Amniotic stem cell (primary cell): ENCODE measurements around the gene MED25.

Experiments used
- DNase-seq: peaks from one replicate; lab custom pipeline; 2025; lab: John Stamatoyannopoulos, UW

The MED25 gene

DNA sequence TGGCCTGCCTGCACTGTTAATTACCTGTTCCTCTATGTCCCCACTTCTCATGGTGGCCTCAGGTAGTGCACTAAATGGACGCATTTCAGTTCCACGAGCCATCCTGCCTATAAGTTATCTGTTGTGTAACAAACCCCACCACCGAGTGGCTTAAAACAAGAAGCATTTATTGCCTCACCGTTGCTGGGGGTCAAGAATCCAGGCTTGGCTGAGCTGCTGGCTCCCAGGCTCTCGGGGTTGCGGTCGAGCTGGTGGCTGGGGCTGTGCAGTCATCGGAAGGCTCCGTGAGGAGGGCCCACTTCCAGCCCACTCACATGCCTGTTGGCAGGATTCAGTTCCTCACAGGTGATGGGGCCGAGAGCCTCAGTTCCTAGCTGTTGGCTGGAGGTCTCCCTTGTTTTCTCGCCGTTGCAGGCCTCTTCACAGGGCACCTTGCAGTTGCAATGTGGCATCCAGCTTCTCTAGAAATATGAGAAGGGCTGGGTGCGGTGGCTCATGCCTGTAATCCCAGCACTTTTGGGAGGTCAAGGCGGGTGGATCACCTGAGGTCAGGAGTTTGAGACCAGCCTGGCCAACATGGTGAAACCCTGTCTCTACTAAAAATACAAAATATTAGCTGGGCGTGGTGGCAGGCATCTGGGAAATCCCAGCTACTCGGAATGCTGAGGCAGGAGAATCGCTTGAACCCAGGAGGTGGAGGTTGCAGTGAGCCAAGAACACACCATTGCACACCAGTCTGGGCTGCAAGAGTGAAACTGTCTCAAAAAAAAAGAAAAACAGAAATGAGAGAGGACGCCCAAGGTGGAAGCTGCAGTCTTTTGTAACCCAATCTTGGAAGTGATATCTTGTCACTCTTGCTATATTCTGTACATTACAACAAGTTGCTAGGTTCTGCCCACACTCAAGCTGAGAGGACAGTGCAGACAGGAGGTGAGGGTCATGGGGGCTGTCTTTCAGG, 26.3 kb downstream of the MED25 start:
- no peak for DNase-seq

DNA sequence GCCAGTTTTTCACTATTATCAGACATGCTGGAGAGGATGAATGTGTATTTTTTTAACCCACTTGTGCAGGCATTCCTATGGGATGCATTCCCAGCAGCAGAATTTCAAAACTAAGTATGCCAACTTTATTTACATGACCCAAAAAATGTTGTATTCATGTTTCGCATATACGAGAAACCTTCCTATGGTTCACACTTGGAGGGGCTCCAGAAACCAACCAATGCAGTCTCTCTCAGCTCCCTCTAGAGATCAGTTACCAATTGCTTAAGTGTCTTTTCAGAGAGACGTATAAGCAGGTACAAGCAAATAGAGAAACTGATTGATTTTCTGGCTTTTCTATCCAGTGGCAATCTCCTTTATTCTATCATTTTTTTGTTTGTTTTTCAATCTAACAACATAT, 27.3 kb downstream of the MED25 start:
- no peak for DNase-seq

GRCh38 chr19:49846408-49846807, 28.3 kb downstream of the MED25 start:
- no peak for DNase-seq

DNA sequence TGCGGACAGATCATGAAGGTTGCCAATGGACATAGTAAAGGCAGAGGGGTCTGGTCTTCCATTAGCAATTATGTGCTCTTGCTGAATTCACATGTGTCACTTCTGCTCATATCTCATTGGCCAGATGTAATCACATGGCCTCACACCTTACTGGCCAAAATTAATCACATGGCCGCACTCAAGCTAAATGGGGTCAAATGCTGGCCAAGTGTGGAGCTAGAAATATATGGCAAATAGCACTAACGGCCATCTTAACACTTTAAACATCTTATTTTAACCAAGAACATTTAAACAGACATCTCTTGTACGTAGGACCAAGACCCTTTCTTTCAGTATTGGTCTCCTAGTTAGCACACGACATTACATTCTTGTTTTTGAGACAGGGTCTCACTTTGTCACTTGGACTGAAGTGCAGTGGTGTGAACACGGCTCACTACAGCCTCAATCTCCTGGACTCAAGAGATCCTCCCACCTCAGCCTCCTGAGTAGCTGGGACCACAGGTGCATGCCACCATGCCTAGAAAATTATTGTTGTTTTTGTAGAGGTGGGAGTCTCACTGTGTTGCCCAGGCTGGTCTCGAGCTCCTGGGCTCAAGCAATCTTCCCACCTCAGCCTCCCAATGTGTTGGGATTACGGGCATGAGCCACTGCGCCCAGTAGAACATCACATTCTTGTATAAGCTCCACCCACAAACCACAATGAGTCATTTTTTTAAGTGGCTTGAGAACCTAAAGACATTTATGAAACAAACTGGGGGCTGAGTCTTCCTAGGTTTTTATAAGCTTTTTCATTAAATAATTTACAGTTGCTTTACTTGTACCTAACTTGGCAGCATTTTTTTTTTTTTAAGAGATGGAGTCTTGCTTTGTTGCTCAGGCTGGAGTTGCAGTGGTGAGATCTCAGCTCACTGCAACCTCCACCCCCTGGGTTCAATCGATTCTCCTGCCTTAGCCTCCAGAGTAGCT, 29.9 kb downstream of the MED25 start:
- peak; percentile 17 for DNase-seq

- no peak for DNase-seq
These were observed 30.8 kb downstream of the MED25 start for GRCh38 chr19:49848938-49849337.

DNA sequence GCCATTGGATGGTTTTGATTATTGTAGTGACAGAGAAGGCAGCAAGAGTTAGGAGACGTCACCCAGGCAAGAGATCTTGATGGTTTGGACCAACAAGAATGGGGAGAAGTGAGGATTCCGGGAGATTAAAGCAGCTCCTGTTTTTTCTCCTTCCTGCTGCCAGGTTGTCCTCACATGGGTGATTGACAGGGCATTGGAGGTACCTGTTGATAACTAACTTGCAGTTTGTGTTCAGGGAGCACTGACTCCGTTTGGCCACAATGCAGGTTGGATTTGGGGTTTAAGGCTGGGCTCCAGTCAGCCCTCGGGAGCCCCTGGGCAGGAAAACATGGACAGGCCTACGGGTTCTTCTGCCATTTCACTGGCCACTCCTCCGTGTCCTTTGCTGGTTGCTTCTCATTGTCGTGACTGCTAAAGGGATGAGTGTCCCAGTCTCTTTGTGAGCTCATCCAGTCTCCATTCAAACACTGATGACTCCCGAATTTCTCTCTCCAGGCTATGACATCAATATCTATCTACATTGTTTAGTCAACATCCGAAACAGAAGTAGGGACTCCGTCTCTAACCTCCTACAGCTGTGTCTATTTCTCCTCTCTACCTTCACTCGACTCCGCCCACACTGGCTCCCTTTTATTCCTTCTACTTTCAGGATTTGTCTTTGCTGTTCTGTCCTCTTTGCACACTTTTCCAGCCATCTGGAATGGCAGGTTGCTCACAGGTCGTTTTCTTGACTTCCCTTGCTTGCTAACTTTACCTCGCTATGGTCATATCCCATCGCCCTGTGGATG, 31.5 kb downstream of the MED25 start:
- no peak for DNase-seq

GRCh38 chr19:49850221-49850486, 32.1 kb downstream of the MED25 start:
- no peak for DNase-seq

DNA sequence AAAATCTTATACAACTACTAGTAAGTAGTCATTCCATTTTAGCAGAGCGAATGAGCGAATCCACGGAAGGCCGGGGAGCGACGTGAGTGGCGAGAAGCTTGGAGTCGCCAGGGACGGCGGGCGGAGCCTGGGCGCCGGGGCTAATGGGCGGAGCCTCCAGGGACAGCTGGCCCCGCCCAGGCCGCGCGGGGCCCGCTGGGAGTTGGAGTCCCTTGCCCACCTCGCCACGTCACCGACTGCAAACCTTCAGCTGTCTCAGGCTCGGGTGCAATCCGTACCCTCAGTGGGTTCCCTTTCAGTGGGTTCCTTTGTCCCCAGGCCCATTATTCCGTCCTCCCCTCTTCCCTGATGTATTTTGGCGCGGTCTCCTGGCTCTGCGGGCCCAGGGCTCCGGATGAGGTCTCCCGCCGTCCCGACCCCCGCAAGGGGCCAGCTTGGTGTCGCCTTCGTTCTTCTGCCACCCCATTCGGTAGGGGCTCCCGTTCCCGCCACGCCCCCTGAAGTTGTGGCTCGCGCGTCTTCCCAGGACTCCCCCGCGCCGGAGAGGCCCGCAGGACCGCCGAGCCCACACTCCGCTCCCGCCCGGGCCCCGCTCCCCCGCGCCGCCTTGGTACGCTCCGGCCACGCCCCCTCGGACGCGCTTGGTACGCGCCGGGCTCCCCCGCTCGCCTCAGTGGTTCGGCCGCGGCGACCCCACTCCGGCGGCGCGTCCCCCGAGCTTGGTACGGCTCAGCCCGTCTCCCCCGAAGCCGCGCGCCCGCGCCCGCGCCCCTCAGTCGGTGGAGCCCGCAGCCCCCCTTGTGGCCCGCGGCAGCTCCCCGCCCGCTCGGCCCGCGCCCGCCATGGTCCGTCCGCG, 32.6 kb downstream of the MED25 start, which contains the start of gene PTOV1:
TSS of gene PTOV1 (plus strand) at position 673 of the 856 bp plus-strand sequence.
- peak; percentile 85 for DNase-seq

DNA sequence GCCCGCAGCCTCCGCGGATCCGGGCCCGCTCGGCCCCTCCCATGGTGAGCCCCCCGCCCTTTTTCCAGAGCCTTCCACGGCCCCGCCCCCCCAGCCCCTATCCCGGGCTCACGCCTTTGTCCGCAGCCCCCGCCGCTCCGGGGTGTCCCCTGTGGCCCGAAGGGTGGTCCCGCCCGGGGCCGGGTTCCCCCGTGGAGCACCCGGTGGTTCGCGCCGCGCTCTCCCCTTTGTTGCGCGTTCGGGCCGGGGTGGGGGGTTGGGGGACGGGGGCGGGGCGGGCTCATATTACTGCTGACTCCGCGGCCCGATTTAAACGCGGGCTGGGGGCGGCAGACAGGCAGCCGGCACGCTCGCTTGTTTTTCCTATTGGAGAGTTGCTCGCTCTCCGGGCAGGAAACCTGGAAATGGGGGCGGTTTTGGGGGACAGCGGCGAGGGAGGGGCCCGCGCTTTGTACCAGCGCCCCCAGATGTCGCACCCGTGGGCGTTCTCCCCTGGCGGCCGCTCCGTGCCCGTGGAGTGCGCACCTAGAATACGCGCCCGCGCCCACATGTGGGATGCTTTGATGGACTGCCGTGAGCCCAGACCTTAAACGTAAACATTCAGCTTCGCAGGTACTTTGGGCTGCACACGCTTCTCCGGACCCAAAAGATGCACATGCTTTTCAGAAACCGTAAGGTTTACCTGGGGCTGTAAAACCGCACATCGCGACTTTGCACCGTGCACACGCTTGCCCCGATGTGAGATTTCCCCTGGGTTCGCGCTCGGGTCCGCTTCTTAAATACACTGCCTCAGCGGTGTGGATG, 33.6 kb downstream of the MED25 start:
- no peak for DNase-seq

DNA sequence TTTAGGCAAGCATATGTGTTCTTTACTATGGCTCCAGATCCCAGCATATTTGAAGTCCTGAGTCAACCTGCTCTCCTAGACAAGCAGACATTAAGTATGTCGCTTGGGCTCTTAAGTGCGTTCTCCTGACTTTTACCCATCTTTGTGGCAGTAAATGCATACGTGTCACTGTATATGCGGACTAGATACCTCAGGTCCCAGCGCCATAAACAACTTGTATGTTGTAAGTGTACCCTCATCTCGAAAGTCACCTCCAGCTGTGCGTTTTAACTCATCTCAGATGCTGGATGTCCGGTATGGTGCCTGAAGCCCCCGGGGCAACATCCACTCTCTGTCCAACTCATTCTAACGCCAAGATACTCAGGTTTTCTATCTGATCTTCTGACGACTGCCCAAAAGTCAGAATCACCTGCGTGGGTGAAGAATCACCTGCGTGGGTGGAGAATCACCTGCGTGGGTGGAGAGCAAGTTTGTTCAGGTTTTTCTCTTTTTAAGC, 34.6 kb downstream of the MED25 start:
- no peak for DNase-seq

DNA sequence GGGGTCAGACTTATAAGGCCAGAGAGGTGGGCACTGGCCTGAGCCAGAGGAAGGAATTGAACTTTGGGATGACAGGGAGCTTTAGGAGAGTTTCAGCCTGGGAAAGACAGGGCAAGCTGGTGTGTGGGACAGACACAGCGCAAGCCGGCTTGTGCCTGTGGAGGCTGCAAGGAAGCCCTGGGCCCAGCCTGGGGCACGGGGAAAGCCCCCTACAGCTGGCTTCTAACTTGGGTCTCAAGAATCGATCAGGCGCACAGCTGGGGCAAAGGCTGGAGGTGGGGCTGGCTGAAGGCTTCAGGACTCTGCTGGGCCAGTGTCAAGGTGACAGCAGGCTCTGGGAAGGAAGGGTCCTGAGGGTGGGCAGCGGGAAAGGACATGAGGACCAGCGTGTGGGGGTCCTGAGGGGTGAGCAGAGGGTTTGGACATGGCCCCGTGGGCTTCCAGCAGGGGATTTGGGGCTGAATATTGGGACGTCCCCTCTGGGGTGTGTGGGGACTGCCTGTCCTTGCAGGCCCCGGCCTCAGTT, 35.8 kb downstream of the MED25 start:
- DNase-seq, result no peak

GRCh38 chr19:49854378-49855263, 36.5 kb downstream of the MED25 start:
- no peak for DNase-seq

- no peak for DNase-seq
These were observed 37.2 kb downstream of the MED25 start for GRCh38 chr19:49855277-49855675.

DNA sequence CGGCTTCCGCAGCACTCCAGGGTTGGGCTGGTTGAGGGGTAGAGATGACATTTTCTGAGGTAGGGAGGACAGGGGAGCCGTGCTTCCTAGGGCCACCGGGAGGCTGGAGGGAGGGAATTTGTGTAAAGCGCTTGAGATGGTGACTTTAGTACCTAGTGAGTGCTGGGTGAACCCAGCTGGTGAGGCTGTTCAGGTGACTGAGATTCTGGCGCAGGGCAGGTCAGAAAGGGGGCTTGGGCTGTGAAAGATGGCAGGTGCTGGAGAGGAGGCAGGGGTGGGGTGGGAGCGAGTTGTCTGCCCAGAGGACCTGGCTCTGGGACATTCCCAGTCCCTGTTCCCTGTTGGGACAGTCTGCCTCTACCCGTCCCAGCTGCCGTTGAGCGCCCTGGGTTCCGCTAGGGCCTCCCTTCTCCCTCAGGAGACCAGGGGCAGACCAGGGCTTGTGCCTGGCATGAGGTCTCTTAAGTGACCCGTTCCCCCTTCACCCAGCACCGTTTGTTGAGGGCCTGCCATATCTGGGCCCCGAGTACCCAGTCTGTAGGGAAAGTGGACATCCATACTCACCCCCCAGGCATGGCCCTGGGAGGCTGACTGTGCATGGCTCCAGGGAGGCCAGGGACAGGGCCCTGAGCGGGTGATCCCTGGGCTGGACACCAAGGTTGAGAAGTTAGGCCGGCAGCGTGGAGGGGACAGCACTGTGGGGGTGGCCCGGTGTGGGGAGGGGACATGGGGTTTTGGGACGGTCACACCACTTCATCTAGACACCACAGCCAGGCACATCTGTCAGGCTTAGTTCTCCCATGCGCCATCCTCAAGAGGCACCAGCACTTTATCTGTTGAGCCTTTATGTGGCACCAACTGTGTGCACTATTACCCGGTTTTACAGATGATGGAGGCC, 37.8 kb downstream of the MED25 start:
- DNase-seq, result no peak

DNA sequence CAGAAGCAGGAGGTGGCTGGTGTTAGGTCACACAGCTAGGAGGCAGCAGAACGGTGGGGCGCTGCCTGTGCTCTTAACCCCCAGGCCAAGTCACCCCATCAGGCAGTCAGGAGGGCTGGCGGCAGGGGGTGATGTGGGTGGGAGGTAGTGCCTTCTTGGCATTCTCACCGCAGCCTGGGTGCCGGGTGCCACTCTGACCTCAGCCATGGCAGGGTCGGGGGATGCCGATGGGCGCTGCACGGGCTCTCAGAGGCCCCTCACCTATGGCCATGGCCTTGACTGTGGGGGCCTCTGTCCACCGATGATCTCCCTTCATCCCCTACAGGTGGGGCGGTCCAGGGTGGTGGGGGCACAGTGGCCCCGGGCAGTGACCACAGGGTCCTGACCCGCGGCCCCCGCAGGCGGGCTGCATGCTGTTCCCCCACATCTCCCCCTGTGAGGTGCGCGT, 38.5 kb downstream of the MED25 start:
- DNase-seq, result no peak

DNA sequence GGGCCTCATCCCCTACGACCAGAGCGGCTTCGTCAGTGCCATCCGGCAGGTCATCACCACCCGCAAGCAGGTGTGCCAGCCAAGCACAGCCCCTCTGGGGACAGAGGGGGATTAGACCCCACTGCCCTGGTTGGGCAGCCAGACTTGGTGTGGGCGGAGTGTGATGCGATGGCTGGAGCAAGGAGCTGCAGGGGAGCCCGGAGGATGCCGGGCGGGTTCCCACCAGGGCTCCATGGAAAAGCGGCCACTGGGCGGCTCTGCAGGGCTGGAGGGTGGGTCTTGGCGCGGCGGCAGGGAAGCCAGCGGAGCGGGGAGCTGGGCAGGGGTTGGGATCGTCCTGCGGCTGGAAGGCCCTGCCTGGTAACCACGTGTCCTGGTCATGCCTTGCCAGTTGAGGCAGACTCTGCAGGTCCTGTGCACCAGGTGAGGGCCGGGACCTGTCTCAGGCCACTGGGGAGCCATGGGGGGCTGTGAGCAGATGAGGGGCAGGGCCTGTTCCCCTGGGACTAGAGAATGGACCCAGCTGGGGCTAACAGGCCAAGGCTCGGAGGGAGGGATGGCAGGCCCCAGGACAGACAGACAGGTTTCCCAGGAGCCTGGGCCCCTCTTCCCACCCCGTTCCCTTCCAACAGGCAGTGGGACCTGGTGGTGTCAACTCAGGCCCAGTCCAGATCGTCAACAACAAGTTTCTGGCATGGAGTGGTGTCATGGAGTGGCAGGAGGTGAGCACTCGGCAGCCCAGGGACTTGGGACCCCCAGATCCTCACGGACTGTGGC, 39.2 kb downstream of the MED25 start:
- no peak for DNase-seq

- no peak for DNase-seq
These were observed 39.7 kb downstream of the MED25 start for GRCh38 chr19:49857838-49858087.
